HG03108 (cell line): Measurements from ENCODE around the gene SEMA4B.

ENCODE experiments used
- ATAC-seq: cut with Tn5 transposase; IDR thresholded peaks from one replicate; pipeline ENCODE4 v1.9.1; 2021; ENCODE audit warnings: moderate library complexity; ENCODE audit not compliant: unreplicated experiment

SEMA4B gene

GRCh38 chr15:90203922-90204321, 2.8 kb downstream of the SEMA4B start:
- ATAC-seq, result no peak

- ATAC-seq, result no peak
Observed at GRCh38 chr15:90205050-90205848, 4.1 kb downstream of the SEMA4B start.

GRCh38 chr15:90205886-90206285, 4.8 kb downstream of the SEMA4B start:
- no peak for ATAC-seq

- ATAC-seq, result no peak
Observed at GRCh38 chr15:90207252-90207651, 6.1 kb downstream of the SEMA4B start.

- ATAC-seq, result no peak
Observed at GRCh38 chr15:90208356-90208755, 7.2 kb downstream of the SEMA4B start.

- ATAC-seq, result peak; percentile 50
Observed at GRCh38 chr15:90209591-90209990, 8.5 kb downstream of the SEMA4B start.

- ATAC-seq, result no peak
Observed at GRCh38 chr15:90210593-90210992, 9.5 kb downstream of the SEMA4B start.

- ATAC-seq, result no peak
Observed at GRCh38 chr15:90211009-90211408, 9.9 kb downstream of the SEMA4B start.

GRCh38 chr15:90211440-90212143, 10.5 kb downstream of the SEMA4B start:
- no peak for ATAC-seq

- no peak for ATAC-seq
Observed at GRCh38 chr15:90212221-90213098, 11.3 kb downstream of the SEMA4B start.

- ATAC-seq, result no peak
Observed at GRCh38 chr15:90213122-90213817, 12.1 kb downstream of the SEMA4B start.

GRCh38 chr15:90213818-90214204, 12.7 kb downstream of the SEMA4B start:
- no peak for ATAC-seq

- ATAC-seq, result no peak
Observed at GRCh38 chr15:90214553-90215196, 13.5 kb downstream of the SEMA4B start.

GRCh38 chr15:90217671-90218394, 16.7 kb downstream of the SEMA4B start:
- no peak for ATAC-seq

GRCh38 chr15:90219421-90220141, 18.5 kb downstream of the SEMA4B start:
- ATAC-seq, result no peak

- ATAC-seq, result no peak
Observed at GRCh38 chr15:90221246-90221900, 20.2 kb downstream of the SEMA4B start.

GRCh38 chr15:90222547-90222946, 21.4 kb downstream of the SEMA4B start:
- ATAC-seq, result no peak

- no peak for ATAC-seq
Observed at GRCh38 chr15:90223441-90224165, 22.5 kb downstream of the SEMA4B start.
